ENCODE measurements around the gene CDKL4.
A peak's percentile ranks its signal among the peaks of the same experiment; 100 is the strongest.
"Not testable (repeated sequence)": the region's sequence is repeated elsewhere in the genome, so short reads cannot be mapped to it uniquely, and the experiment has no call there.

CDKL4 gene

GRCh38 chr2:39176997-39177396 is 66.8 kb downstream of the CDKL4 start:
- DNase-seq: no peak

GRCh38 chr2:39175026-39175812 is 68.6 kb downstream of the CDKL4 start:
- no peak for DNase-seq

GRCh38 chr2:39174022-39174421 is 69.7 kb downstream of the CDKL4 start:
- DNase-seq: no peak

DNA sequence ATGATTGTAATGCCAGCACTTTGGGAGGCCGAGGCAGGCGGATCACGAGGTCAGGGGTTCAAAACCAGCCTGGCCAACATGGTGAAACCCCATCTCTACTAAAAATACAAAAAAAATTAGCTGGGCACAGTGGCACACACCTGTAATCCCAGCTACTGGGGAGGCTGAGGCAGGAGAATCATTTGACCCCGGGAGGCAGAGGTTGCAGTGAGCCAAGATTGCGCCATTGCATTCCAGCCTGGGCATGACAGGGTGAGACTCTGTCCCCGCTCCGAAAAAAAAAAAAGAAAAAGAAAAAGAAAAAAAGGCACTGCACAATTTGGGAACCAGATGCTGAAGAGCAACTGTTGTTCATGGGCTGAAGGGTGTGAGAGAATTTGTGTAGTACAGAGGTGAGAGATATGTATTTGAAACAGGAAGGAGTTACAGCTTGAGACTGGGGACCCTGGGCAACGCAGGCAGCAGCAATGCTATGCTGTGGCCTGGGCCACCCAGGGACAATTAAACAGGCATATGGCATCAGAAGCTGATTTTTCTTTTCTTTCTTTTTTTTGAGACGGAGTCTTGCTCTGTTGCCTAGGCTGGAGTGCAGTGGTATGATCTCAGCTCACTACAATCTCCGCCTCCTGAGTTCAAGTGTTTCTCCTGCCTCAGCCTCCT is 71.6 kb downstream of the CDKL4 start:
- DNase-seq: not testable (repeated sequence)

DNA sequence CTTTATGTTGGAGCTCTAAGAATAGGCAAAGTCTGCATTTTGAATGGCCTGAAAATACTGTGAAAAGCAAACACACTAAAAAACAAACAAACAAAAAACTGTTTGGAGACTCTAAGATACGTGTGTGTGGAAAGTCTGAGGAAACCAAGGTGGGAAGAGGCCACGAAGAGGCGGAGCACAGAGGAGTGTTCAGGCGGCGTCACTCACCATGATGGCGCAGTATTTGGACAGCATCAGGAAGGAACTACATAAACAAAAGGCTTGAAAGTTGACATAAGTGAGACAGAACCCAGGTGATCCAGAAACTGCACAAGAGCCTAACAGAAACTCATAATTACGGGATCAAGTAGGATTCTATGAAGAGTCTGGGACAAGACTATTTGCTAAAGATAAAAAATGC is 72.1 kb downstream of the CDKL4 start:
- DNase-seq: no peak

DNA sequence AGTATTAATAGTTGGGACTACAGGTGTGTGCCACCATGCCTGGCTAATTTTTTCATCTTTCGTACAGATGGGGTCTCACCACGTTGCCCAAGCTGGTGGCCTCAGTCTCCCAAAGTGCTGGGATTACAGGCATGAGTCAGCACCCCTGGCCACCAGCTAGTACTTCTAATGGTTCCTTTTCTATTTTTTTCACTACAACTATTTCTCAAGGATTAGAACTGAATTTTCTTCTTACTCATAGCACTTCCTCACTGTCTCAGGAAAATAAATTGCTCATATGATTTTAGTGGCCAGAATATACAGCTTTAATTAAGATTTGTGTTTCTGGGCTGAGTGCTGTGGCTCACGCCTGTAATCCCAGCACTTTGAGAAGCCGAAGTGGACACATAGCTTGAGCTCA is 79.7 kb downstream of the CDKL4 start:
- no peak for DNase-seq

GRCh38 chr2:39160982-39161381 is 82.8 kb downstream of the CDKL4 start:
- no peak for DNase-seq

GRCh38 chr2:39159283-39159682 is 84.5 kb downstream of the CDKL4 start:
- DNase-seq: no peak

DNA sequence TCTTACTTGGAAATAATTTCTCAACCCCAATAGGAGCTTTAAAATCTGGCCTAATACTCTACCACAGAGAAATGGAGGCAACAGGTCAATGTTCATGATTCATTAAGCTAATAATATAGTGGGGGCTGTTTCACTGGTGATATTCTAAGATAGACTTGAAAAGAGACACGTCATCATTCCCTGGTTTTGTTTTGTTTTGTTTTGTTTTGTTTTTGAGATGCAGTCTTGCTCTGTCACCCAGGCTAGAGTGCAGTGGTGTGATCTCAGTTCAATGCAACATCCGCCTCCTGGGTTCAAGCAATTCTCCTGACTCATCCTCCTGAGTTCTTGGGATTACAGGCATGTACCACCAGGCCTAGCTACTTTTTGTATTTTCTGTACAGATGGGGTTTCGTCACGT is 85.4 kb downstream of the CDKL4 start:
- DNase-seq: no peak

GRCh38 chr2:39156846-39157245 is 86.9 kb downstream of the CDKL4 start:
- no peak for DNase-seq

DNA sequence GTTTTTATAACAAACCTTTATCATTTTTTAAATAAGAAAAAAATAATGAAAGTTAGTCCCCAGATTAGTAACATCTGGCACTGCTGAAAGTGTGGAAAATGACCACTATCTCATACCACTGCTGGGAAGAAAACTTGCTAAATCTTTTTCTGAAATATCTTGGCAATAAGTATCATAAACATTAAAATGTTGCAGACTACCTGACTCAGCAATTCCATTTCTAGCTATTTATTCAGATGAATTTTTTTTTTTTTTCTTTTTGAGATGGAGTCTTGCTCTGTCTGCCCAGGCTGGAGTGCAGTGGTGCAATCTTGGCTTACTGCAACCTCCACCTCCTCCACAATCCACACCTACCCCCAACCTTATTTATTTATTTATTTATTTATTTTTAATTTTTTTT is 87.7 kb downstream of the CDKL4 start:
- DNase-seq: no peak

DNA sequence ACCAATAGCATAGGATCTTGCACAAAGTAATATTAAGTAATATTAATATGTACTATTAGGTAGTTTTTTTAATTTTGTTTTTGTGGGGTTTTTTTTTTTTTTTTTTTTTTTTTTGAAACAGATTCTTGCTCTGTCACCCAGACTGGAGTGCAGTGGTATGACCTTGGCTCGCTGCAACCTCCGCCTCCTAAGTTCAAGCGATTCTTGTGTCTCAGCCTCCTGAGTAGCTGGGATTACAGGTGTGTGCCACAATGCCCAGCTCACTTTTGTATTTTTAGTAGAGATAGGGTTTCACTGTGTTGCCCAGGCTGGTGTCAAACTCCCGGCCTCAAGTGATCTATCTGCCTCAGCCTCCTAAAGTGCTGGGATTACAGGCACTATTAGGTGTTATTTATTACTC is 88.2 kb downstream of the CDKL4 start:
- DNase-seq: not testable (repeated sequence)

DNA sequence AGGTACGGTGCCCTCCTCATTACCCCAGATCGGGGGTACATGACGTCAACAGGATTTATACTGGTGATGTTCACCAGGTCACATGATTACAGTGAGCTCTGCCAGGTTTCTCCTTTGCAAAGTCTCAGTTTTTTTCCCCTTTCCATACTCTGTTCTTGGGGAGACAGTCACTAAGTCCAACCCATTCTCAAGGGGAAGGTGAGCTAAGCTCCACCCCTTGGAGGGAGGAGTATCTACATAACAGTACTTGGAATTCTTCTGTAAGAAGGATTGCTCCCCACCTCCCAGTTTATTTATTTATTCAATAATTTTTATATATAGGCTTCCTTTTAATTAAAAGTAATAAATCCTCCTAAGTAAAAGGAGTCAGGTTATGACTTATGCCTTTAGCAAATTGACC is 88.8 kb downstream of the CDKL4 start:
- DNase-seq: no peak

- DNase-seq: no peak
Observed at GRCh38 chr2:39153312-39153711, 90.5 kb downstream of the CDKL4 start.

- no peak for DNase-seq
Observed at GRCh38 chr2:39152504-39152903, 91.3 kb downstream of the CDKL4 start.

DNA sequence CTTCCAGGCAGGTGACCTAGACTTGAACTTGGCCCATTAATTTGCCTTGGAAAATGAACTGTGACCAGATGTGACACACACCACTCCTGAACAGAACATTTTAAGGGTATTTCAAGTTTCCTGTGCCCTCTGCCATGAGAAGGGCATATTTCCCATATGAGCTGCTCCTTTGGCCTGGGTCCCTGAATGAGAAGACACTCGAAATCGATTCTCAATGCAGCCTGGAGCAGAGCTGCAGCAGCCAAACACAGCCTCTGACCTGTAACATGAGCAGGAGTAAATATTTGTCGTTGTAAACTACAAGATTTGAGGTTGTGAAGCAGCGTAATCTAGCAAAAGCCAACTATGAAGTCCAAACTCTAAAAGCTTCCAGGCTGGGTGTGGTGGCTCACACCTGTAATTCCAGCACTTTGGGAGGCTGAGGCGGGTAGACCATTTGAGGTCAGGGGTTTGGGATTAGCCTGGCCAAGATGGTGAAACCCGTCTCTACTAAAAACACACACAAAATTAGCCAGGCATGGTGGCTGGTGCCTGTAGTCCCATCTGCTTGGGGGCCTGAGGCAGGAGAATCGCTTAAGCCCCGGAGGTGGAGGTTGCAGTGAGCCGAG is 92.8 kb downstream of the CDKL4 start:
- DNase-seq: peak; percentile 4

- no peak for DNase-seq
Observed at GRCh38 chr2:39150102-39150562, 93.6 kb downstream of the CDKL4 start.

DNA sequence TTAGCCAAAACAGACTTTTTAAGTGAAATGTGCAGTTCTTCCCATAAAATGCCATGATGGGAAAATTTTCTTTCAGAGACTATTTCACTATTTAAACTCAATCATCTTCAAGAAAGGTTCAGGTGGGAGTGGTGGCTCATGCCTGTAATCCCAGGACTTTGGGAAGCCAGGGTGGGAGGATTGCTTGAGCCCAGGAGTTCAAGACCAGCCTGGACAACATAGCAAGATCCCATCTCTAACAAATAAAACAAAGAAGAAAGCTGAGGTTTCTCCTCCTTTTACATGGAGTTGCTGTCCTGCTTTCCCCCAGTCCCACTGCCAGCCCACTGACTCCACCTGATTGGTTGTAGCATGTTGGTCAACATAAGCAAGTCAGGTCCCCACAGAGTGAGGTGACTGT is 97.1 kb downstream of the CDKL4 start:
- DNase-seq: no peak

DNA sequence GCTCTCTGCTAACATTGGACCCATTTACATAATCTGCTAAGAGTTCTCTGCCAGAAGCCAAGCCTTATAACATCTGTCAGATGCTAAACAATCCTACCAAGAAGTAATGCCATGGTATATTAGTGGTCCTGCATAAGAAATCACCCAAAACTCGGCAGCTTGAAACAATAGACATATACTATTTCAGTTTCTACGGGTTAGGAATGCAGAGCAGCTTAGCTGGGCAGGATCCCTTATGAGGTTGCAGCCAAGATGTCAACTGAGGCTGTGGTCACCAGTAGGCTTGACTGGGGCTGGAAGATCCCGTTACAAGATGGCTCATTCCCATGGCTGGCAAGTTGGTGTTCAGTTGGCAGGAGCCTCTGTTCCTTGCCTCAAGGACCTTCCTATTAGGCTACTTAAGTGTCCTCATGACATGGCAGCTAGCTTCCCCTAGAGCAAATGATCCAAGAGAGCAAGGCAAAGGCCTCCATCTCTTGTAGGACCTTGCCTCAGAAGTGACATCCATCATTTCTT is 97.8 kb downstream of the CDKL4 start:
- no peak for DNase-seq

- DNase-seq: no peak
Observed at GRCh38 chr2:39144416-39144815, 99.4 kb downstream of the CDKL4 start.

DNA sequence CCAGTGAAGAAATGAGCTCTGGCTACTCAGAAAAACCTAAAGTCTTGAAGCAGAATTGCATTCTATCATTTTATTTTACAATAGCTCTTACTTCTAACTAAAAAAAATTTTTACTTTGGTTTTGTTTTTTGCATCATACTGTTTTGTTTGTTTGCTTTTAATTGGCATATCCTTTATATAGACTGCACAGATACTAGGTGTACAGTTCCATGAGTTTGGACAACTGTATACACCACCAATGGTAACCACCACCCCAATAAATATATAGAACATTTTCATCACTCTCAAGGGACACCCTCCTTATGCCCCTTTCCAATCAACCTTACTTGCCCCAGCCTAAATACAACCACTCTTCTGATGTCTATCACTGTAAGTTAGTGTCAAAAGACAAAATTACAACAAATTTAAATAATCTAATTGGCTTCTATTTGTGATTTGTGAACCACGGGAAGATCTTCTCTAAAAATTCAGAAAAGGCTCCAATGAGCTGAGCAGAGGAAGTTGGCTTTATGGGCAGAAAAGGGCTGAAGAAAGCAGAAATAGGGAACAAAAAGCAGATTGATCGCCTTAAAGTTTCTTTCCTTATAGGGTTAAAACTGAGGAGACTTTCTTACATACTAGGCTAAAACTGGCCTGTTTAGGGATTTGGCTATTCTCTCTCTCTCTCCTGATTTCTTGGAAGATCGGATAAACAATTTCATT is 100.7 kb downstream of the CDKL4 start:
- no peak for DNase-seq

- DNase-seq: no peak
Observed at GRCh38 chr2:39141334-39142271, 102.2 kb downstream of the CDKL4 start.
